GM12801 (cell line): ENCODE data around the gene TEKT1.

Experiments used
- CTCF ChIP-seq: IDR thresholded peaks from one replicate; pipeline ENCODE4 v1.5.1; 2011; ENCODE audit warnings: control low read depth; ENCODE audit not compliant: insufficient read length; ENCODE audit errors: extremely low read depth

TEKT1 gene

GRCh38 chr17:6780886-6781285 lies 50.6 kb downstream of the TEKT1 start:
- no peak for TF ChIP-seq CTCF

GRCh38 chr17:6780001-6780400 lies 51.5 kb downstream of the TEKT1 start:
- no peak for TF ChIP-seq CTCF

- TF ChIP-seq CTCF, result no peak
Observed at GRCh38 chr17:6779411-6779810, 52.1 kb downstream of the TEKT1 start.

GRCh38 chr17:6775871-6776405 lies 55.6 kb downstream of the TEKT1 start, which contains the start of gene FBXO39:
FBXO39 (plus strand) TSS chr17:6776215; CDS start chr17:6779869, 3,654 bp downstream.
- TF ChIP-seq CTCF, result no peak

- no peak for TF ChIP-seq CTCF
Observed at GRCh38 chr17:6772016-6772415, 59.5 kb downstream of the TEKT1 start.

- TF ChIP-seq CTCF, result no peak
Observed at GRCh38 chr17:6768447-6768846, 63.1 kb downstream of the TEKT1 start.

- TF ChIP-seq CTCF, result no peak
Observed at GRCh38 chr17:6761779-6762178, 69.8 kb downstream of the TEKT1 start.
